Glomerular endothelial cell (primary cell): ENCODE results near the gene PSIP1. TPM values are rescaled to one million over a fixed set of nuclear protein-coding genes. Genes with fewer than 3 reads are reported as not detected.

Experiments
- DNase-seq: peaks from one replicate; pipeline ENCODE4 v3.0.0-alpha.2; 2011; ENCODE audit warnings: low read depth, low spot score; ENCODE audit errors: extremely low read depth
- total RNA-seq: library from RNA; depleted of rRNA; stranded (reverse); fragments of >200 nt; gene quantifications from 2 replicates; pipeline ENCODE4 v1.2.3, GENCODE V29; 2015

The PSIP1 gene
- total RNA-seq, 1 donor from 2014 or later = 48.4 TPM

DNA sequence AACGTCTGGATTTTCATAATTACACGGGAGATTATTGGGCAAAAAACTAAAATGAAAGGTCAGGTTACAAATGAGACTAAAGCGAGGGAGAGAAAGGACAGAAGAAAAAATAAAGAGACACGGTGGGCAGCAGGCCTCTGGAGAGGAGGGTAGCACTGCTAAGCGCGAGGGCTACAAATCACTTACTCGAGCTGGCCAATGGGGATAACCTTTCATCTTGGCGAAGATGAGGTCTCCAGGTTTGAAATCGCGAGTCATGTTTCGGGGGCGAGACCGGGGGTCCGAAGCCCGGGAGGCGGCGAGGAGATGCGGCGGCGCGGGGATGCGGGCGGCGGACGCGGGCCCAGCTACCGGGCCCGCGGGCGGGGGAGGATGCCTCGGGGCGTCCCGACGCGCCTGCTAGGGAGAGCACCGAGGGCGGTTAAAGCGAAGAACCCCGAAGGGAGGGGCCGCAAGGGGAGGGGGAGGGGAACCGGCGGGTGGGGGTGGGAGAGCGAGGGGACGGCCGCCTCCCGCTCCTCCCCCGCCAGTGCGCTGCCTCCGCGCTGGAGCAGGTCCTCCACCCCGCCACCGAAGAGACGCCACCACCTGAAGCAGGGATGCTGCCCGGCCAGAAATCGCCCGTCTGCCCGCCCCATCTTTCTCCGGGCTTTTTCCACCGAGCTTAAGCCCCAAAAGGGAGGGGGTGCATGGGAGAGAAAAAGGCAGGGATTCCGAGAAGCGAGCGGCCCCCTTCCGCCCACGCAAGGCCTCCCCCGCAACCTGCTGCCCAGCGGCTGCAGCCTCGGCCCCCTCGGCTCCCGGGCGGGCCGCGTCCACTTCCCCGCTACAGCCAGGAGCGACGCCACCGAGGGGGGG, 610 bp downstream of the PSIP1 start:
- DNase-seq = no peak

DNA sequence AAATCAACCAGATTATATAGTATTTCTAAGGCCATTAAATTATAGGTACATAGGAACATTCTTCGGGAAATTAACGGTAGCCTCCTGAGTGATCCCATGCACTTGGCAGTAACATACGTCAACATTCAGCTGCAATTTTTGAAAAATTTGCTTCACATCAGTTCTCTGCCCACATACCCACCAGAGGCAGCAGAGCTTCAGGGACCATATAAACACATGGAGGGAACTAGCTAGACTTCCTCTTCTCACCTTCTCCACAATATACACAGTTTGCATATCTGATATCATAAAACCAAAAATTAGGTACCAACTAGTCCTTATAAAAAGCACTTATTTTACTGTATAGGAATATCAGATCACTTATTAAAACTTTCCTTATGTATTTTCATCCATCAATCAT, 4.8 kb downstream of the PSIP1 start:
- no peak for DNase-seq

DNA sequence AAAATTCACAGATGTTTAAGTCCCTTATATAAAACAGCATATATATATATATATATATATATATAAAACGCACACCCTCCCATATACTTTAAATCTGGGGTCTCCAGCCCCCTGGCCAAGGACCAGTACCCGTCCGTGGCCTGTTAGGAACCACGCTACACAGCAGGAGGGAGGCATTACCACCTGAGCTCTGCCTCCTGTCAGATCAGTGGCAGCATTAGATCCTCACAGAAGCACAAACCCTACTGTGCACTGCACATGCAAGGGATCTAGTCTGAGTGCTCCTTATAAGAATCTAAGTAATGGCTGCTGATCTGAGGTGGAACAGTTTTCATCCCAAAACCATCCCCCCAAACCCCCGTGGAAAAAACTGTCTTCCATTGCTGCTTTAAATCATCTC, 9.0 kb downstream of the PSIP1 start:
- no peak for DNase-seq

DNA sequence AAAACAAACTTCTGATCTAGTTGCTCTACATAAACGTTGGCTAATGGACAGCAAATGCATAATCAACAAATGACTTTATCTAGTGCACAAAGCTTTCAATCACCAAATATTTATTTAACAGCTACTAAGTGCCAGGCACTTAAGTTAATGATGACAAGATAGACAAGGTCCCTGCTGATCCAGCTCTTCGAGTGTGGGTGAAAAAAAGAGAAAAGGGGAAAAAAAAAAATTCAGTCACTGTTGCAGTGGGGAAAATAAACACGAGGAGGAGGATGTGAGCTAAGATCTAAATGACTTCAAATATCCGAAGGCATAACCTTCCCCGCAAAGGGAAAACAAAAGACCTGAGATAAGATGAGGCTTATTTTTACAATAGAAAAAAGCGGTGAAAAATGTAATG, 9.6 kb downstream of the PSIP1 start:
- DNase-seq = no peak

DNA sequence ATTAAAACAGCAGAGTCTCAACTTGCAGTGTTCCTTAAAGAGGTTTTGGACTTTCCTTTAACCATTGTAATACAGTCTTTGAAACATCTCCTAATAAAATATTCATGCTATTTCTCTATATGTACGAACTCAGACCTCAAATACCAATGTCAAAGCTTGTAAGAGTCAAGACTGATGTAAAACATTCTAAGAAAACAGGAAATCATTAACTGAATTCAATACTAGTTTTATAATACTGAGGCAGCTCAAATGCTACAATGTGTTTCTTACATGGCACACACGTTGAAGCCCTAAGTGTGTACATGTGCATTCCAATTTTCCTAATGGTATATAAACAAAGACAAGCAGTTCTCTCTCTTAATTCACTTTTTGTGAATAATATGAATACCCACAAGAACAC, 11.6 kb downstream of the PSIP1 start:
- DNase-seq = no peak

DNA sequence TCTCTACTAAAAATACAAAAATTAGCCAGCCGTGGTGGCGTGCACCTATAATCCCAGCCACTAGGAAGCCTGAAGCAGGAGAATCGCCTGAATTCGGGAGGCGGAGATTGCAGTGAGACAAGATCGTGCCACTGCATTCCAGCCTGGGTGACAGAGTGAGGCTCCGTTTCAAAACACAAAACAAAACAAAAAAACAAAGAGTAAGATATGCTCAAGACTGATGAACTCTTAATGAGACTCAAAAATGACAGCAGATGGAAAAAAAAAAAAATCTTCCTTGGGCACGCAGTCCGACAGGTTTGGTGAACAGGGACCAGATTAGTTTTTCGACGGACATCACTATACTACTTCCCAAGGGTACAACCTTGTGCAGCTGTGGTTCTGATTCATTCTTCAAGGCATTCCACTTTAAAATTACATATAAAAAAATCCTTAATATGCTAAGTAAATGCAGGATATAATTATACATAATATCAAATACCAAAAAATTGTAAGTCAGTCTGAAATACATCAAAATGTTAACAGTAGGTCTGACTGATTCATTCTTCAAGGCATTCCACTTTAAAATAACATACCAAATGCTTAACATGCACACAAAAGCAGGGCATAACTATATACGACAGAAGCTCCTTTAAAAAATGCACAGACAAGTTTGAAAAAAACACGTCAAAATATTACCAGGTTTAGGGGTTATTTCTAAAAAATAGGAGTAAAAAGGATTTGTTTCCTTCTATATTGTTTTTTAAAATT, 12.3 kb downstream of the PSIP1 start:
- DNase-seq = no peak

DNA sequence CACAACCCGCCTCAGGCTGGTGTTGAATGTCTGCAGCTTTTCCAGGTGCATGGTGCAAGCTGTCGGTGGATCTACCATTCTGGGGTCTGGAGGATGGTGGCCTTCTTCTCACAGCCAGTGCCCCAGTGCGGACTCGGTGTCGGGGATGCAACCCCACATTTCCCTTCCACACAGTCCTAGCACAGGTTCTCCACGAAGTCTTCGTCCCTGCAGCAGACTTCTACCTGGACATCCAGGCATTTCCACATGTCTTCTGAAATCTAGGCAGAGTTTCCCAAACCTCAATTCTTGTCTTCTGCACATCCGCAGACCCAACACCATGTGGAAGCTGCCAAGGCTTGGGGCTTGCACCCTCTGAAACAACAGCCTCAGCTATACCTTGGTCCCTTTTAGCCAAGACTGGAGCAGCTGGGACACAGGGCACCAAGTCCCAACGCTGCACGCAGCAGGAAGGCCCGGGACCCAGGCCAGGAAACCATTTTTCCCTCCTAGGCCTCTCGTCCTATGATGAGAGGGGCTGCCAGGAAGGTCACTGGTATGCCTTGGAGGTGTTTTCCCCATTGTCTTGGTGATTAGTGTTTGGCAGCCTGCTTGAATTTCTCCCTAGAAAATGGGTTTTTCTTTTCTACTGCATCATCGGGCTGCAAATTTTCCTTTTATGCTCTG, 18.2 kb downstream of the PSIP1 start:
- no peak for DNase-seq

DNA sequence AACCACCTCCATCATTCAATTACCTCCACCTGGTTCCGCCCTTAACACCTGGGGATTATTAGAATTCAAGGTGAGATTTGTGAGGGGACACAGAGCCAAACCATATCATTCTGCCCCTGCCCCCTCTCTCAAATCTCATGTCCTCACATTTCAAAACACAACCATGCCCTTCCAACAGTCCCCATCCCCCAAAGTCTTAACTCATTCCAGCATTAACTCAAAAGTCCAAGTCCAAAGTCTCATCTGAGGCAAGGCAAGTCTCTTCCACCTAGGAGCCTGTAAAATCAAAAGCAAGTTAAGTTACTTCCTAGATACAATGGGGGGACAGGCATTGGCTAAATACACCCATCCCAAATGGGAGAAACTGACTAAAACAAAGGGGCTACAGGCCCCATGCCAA, 18.8 kb downstream of the PSIP1 start:
- DNase-seq = no peak

DNA sequence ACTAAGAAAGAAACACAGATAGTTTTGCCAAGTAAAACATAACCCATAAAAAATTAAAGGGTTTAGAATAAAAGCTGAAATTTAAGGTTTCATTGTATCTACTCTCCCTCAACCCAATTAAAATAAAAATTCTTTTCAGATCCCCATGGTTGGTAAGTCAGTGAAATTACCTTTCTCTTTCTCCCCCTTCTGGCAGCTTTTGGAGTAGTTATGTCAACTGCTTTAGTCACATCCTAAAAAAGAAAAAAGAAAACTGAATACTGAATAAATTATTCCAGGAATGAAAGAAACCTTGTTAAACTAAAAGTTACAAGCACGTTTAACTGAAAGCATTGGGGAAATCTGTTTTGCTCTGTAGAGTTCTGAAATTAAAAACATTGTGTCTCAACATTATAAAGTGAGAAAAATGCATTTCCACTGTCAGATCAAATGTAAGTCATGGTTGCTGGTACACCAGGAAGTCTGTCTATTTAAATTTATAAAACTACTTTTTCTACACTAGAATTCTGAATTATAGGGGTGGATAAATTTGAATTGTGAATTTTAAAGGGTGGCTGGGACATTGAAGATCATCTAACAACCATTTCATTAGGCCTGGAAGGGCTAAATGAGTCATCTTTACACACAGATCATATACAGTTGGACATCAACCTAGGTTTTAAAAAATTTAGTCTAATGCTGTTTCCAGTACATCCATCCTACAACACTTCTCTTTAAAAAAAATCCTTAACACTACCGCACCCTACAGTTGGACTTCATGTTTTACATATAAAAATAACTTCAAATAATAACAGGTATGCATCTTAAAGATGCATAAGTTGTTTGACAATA, 24.7 kb downstream of the PSIP1 start:
- no peak for DNase-seq

DNA sequence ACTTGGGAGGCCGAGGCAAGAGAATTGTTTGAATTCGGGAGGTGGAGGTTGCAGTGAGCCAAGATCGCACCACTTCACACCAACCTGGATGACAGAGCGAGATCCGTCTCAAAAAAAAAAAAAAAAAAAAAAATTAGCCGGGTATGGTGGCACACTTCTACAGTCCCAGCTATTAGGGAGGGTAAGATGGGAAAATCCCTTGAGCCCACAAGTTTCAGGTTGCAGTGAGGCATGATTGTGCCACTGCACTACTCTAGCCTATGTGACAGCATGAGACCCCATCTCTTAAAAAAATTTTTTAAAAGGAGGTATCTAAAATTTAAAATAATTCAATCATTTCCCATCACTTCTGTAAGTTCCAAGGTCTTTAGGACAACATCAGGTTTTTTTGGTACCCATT, 26.0 kb downstream of the PSIP1 start:
- no peak for DNase-seq

DNA sequence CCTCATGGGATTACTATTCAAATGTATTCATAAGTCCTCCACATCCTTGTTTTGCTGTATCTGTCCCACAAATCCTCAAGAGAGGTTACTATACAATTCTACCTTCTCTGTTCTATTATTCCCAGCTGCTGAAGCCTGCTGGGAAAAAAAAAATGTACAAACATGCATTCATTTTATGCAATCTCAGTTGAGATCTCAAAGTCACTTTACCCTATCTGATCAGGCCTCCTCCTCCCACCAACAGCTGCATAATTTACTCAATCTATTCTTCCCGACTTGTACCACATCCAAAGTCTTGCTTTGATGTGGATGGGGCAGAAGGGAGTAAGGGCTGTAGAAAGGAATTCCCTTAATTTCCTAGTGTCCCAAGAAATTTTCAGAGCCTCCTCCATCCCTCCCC, 28.6 kb downstream of the PSIP1 start:
- no peak for DNase-seq

DNA sequence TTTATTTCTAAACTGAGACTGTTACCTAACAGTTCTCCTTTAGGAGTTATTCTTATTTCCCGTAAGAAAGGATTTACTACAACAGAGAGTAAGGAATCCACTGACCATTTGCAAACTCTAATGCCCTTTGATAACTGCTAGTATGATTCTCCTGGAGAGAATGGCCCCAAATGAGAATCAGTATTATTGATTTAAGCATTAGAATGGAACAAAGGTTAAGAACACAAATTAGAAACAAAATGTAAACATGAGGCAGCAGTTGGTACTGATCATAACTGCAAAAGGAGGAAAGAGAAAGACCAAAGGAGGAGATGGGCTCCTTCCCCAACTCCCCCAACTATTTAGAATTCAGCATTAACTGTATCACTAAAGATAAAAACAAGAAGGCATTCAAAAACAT, 30.7 kb downstream of the PSIP1 start:
- DNase-seq = no peak

DNA sequence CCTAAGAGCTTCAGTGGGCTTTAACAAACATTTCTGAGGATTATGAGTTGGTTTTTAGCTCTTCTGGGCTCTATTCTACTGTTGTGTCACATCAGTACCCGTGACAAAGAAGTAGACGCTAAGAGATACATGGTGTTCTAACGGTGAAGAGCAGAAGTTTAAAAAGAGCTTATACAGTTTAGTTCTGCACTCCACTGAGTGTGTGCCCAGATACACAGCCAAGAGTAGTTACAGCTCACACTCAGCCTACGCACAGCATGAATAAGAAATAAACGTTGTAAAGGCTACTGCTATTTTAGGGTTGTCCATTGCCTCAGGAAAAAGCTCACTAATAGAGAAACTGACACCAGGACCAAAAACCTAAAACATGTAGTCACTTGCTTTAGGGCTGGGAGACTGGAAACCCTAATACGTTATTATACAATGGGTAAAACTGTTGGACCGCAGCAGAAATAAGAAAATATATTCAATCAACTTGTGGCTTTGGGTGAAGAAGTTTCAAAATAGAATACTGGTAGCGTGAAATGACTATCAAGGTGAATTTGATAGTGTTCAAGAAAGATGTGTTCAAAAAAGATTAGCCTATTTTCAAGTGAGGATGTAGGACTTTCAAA, 34.7 kb downstream of the PSIP1 start:
- DNase-seq = no peak

DNA sequence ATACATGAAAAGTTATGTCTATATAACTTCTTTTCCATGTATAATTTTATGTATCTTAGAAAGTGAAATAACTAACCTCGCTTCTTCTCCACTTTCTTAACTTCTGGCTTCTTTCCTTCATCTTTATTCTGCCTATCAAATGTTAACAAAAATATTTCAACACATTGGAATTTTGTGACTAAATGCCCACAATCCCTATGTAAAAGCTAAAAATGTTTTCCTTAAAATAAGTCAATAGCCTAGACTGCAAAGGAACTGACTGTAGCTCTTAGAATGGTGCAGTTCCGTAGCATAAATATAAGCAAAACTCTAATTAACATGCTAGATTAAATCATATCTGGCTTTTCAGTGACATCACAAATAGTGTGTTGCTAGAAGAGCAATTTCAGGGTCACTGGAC, 40.9 kb downstream of the PSIP1 start:
- DNase-seq = no peak

DNA sequence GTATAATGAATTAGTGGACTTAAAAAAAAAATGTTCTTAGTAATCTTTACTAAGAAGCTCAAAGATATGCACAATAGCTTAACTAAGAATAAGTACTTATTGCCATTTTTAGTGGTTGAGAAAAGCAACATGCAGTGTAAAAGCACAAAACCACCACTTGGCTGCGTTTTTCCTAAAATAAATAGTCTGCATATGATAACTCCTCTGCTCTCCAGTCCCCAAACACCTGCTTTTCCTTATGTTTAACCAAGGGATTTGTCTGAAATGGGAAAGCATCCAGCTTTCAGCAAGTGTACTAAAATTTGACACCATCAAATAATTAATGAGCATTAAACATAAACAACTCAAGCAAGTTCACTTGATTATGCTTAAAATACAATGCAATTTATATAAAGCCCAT, 41.4 kb downstream of the PSIP1 start:
- DNase-seq = no peak

DNA sequence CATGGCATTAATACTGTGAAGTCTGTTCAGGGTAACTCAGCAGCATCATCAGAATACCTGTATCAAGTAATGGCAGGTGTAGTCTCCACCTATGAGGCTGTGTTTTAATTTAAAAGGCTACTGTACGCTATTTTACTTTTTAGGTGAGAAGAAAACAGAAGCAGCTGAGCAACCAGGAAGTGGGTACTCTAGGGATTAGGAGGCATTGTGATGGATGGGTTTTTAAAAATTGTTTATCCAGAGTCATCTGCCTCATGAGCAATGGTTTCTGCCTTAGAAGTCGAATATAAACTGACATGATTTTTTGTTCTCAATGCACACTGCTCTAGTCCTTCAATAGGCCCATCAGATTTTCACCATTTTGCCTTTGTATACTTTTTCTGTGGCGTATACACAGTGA, 42.6 kb downstream of the PSIP1 start:
- DNase-seq = no peak

DNA sequence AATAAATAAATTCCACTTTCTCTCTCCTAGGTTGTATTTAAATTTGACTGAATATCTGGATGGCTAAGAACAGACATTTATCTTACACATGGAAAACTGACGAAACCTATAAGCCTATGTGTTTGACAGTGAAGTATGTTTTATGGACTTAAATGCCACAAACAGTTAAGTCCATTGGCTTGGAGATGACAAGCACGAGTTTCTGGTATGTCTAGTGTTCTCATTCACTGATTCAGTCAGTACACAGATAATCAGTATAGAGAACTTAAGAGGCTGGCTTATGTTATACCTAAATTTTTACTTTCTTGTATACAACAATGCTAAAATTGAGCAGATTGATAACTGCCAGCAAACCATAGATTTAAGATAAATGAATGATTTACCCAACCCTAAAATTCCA, 49.2 kb downstream of the PSIP1 start:
- DNase-seq = no peak

DNA sequence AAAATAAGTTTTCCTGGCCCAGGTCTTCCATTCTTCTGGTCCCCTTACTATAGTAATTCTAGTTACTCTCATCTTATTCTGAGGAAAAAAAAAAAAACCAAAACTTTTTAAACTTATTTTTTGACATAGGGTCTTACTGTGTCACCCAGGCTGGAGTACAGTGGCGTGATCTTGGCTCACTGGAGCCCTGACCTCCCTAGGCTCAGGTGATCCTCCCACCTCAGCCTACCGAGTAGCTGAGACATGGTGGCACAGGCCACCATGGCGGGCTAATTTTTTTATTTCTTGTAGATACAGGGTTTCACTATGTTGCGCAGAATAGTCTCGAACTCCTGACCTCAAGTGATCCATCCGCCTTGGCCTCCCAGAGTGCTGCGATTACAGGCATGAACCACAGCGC, 49.7 kb downstream of the PSIP1 start:
- DNase-seq = no peak

DNA sequence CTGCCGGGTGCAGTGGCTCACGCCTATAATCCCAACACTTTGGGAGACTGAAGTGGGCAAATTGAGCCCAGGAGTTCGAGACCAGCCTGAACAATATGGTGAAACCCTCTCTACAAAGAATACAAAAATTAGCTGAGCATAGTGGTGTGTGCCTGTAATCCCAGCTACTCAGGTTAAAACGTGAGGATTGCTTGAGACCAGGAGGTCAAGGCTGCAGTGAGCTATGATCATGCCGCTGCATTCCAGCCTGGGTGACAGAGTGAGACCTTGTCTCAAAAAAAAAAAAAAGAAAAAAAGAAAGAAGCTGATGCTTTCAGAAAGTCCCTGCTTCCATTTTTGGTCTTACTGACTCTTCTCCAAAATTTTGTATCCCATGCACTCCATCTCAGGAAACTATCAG, 56.8 kb downstream of the PSIP1 start:
- DNase-seq = no peak

DNA sequence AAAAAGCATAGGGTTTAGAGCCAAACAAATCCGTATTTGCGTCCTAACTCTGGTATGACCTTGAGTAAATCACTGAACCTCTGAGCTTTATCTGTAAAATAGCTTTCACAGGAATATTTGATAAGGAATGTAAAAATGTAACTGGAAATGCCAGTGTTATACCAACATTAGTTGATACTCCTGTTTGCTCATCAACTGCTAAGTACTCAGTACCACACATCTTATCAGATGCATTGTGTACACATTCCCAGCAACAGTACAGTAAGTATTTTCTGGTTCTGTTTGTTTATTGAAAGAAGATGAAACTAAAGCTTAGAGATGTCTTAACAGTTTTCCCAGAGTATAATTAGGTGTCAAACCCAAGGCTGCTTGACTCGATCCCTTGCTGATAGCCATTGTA, 66.6 kb downstream of the PSIP1 start:
- no peak for DNase-seq
